Keratinocyte (primary cell): ENCODE measurements around the gene GPR183.

ENCODE experiments used
- EZH2 ChIP-seq: IDR thresholded peaks from one replicate; pipeline ENCODE4 v1.6.1; 2012; ENCODE audit warnings: inconsistent platforms, mild to moderate bottlenecking, low read length, moderate library complexity
- TF ChIP-seq, protein P1 (sequence below), 3 experiments: IDR thresholded peaks in 1 of 3; conservative IDR thresholded peaks in 1 of 3; optimal IDR thresholded peaks in 1 of 3; 2 replicates in 2 of 3; 3 replicates in 1 of 3; pipeline versions ENCODE3 to v1.5.1; 2011; ENCODE audit warnings: low read length in 3 of 3, mild to moderate bottlenecking in 3 of 3, moderate library complexity in 2 of 3, control low read depth in 1 of 3, inconsistent platforms in 1 of 3; ENCODE audit not compliant: insufficient read depth in 2 of 3; ENCODE audit errors: extremely low read depth in 1 of 3

- TF ChIP-seq, protein P1, sequence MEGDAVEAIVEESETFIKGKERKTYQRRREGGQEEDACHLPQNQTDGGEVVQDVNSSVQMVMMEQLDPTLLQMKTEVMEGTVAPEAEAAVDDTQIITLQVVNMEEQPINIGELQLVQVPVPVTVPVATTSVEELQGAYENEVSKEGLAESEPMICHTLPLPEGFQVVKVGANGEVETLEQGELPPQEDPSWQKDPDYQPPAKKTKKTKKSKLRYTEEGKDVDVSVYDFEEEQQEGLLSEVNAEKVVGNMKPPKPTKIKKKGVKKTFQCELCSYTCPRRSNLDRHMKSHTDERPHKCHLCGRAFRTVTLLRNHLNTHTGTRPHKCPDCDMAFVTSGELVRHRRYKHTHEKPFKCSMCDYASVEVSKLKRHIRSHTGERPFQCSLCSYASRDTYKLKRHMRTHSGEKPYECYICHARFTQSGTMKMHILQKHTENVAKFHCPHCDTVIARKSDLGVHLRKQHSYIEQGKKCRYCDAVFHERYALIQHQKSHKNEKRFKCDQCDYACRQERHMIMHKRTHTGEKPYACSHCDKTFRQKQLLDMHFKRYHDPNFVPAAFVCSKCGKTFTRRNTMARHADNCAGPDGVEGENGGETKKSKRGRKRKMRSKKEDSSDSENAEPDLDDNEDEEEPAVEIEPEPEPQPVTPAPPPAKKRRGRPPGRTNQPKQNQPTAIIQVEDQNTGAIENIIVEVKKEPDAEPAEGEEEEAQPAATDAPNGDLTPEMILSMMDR (optimal IDR thresholded peaks at IDR 0.05 in 1 of 3, IDR thresholded peaks at IDR 0.05 in 1 of 3, conservative IDR thresholded peaks at IDR 0.05 in 1 of 3; ENCODE audit: extremely low read depth in 1 of 3, insufficient read depth in 2 of 3, low read length in 3 of 3) = no peak
- TF ChIP-seq EZH2 = no peak
Measured at GRCh38 chr13:99345345-99345744, 38.1 kb upstream of the GPR183 start.
